GM12865 (cell line): ENCODE measurements around the gene ADAMTS6.

Source experiments
- DNase-seq: peaks from one replicate; pipeline ENCODE4 v3.0.0; 2010; ENCODE audit warnings: low read depth
- H3K4me3 ChIP-seq: 2 replicates; pipeline ENCODE4 v1.5.1; 2011; ENCODE audit warnings: mild to moderate bottlenecking, low read depth, low read length, control low read depth
- TF ChIP-seq, protein P1 (sequence below): IDR thresholded peaks from 2 replicates; pipeline ENCODE4 v1.5.1; 2011; ENCODE audit warnings: low read length, control low read depth, low read depth, inconsistent platforms; ENCODE audit not compliant: insufficient read depth; ENCODE audit errors: missing control alignments

Gene ADAMTS6

DNA sequence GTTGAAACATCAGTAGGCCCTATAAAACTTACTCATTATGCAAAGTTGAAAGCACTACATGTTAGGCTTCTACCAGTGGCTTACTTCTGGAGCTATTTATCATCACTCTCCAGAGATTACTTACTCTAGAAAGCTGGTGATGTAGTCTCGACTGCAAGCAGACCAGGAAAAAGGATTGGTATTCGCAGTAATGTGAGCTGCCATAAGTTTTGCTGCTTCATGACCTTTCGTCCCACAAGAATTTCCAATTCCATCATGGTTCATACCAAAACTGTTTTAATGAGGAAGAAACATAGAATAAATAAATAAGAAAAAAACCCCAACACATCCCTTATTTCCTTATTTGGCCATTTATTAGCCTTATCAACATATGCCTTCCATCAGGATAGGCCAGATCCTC is 181.9 kb downstream of the ADAMTS6 start:
- no peak for DNase-seq
- TF ChIP-seq, protein P1, sequence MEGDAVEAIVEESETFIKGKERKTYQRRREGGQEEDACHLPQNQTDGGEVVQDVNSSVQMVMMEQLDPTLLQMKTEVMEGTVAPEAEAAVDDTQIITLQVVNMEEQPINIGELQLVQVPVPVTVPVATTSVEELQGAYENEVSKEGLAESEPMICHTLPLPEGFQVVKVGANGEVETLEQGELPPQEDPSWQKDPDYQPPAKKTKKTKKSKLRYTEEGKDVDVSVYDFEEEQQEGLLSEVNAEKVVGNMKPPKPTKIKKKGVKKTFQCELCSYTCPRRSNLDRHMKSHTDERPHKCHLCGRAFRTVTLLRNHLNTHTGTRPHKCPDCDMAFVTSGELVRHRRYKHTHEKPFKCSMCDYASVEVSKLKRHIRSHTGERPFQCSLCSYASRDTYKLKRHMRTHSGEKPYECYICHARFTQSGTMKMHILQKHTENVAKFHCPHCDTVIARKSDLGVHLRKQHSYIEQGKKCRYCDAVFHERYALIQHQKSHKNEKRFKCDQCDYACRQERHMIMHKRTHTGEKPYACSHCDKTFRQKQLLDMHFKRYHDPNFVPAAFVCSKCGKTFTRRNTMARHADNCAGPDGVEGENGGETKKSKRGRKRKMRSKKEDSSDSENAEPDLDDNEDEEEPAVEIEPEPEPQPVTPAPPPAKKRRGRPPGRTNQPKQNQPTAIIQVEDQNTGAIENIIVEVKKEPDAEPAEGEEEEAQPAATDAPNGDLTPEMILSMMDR = no peak
- no peak overlapping the region for H3K4me3 ChIP-seq

DNA sequence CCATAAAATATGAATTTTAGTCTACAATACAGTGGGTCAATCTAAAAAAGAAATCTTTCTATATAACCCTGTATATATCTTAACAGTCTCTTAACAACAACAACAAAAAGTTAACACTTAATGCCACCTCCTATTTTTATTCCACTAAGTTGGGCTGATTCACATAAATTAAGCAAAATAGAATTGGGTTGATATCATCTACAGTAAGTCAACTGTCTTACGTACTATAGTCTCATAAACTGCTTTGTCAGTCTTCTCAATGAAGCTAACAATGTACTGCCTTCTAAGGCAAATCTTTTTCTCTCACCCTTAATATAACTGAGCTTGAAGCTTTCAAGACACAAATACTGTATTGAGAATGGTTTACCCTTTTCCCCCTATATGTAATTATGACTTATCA is 185.7 kb downstream of the ADAMTS6 start:
- no peak for DNase-seq
- TF ChIP-seq, protein P1 = no peak
- no peak overlapping the region for H3K4me3 ChIP-seq

DNA sequence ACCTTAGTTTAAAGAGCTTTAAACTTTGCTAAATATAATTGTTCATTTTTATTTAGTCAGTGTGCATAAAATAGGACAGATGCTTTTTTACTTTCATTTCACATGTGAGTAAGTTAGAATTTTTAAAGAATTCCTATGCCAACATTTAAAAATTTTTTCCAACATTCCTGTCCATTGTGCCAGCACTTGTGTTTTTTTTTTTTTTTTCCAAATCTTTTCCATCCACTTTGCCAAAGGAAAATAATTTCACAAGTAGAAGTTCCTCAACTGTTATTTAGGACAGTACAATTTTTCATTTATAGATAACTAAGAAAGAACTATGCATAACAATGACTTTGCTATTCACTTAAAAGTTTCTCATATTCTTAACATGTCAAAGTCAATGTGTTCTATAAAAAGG is 189.5 kb downstream of the ADAMTS6 start:
- H3K4me3 ChIP-seq = no peak overlapping the region
- DNase-seq = no peak
- TF ChIP-seq, protein P1 = no peak

DNA sequence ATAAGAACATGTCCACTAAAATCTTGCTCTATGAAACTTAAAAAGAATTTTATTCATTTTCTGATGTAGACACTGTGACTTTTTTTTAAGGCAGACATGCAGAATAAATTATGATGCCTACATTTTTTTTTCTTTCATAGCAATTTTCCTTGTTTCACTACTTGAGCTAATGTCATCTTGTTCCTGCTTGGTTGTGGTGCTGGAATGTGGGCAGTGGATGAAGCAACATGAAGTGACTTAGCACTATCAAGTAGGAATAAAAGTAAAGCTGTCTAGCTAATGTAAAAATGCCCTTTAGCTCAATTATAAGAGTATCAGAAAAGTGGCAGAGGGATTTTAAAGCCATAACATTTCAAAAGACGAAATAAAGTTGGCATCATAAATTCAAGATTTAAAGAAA is 191.0 kb downstream of the ADAMTS6 start:
- TF ChIP-seq, protein P1 = no peak
- H3K4me3 ChIP-seq = no peak overlapping the region
- DNase-seq = no peak

DNA sequence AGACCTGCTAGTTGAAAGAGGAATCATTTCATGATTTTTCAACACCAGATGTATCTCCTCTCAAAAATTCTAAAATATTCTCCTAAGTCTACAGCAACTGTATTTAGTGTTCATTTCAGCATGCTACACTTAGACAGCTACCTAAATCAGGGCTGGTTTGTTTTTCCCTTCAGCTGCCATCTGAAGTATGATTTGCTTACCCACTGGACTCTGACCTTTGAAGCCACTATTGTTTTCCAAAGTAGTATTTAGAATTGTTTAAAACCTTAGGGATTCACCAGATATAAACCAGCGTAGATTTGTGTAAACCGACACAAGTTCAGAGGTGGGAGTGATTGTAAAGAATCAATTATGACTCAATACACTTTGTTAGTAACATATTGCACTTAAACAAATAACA is 193.1 kb downstream of the ADAMTS6 start:
- H3K4me3 ChIP-seq = no peak overlapping the region
- DNase-seq = no peak
- TF ChIP-seq, protein P1 = no peak

DNA sequence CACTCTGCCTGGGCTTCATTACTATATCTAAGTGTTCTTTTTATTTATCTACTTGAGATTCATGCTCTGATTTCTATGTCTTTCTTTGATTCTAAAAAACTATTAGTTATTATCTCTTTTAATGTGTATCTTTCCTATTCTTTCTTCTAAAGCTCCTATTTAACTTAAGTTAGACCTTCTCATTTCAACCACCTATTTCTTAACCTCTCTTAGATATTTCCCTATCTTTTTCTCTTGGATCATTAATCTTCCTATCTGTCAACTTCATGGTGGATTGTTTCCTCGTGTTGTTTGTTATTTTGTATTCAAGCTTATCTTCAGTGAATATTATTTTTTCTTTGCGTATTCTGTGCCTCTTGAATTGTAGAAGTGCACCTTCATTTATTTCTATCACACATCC is 202.1 kb downstream of the ADAMTS6 start:
- H3K4me3 ChIP-seq = no peak overlapping the region
- no peak for DNase-seq
- TF ChIP-seq, protein P1 = no peak

DNA sequence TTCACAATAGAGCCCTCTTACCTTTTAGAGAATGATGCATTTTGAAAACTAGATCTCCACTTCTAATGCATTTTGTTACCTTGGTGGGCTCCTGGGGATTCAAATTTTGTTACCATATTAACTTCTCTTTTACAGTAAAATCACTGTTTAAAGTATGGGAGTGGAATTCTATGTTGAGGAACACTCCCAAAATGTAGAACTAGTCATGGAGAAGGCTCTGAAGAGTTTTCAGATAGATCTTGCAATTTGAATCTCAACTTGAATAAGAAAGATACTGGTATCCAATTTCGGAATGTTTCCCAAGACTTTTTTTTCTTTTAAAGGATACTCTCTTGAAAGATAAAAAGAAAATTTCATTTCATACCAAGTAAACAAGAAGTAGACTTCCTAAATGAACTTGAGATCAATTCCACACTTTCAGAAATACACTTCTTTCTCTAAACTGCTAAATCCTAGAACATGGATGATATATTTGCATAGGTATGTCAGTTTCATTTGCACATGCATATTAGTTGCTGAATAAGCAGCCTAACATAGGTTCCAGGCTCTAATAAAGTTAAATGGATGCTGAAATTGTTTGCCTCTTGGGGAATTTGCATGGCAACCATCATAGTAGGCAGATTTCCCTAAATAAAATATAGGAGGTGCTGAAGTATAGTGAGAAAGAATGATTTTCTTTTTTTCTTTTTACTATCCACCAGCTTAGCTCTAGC is 205.4 kb downstream of the ADAMTS6 start:
- H3K4me3 ChIP-seq = no peak overlapping the region
- no peak for DNase-seq
- TF ChIP-seq, protein P1 = no peak
